Gastroesophageal sphincter (tissue), 4 donors: ENCODE results near the gene IYD. TPM values are rescaled to one million over a fixed set of nuclear protein-coding genes. Genes with fewer than 3 reads are reported as not detected.

Source experiments
- ATAC-seq: fragments of 150-250 bp; one replicate; pipeline ENCODE4 v1.9.1; 2016; ENCODE audit warnings: mild to moderate bottlenecking, moderate library complexity
- H3K27ac ChIP-seq, 4 donors: fragments of 200-600 bp; sonication (generic) in 3 of 4; 1 replicate in 3 of 4; 2 replicates in 1 of 4; pipeline ENCODE4 v1.5.1; 2016 to 2019
- H3K27me3 ChIP-seq: fragments of 200-600 bp; sonication (generic); one replicate; pipeline ENCODE4 v1.5.1; 2019
- H3K36me3 ChIP-seq, 2 donors: fragments of 200-600 bp; sonication (generic); one replicate each; pipeline ENCODE4 v1.5.1; 2019; ENCODE audit warnings: control low read depth in 1 of 2
- H3K4me1 ChIP-seq, 3 donors: fragments of 200-600 bp; sonication (generic); 1 replicate in 2 of 3; 2 replicates in 1 of 3; pipeline ENCODE4 v1.5.1; 2016 to 2019; ENCODE audit warnings: control low read depth in 2 of 3
- H3K4me3 ChIP-seq, 2 donors: fragments of 200-600 bp; sonication (generic); one replicate each; pipeline ENCODE4 v1.5.1; 2019; ENCODE audit warnings: mild to moderate bottlenecking in 1 of 2, moderate library complexity in 1 of 2
- H3K9me3 ChIP-seq, 3 donors: fragments of 200-600 bp; sonication (generic); one replicate each; pipeline ENCODE4 v1.5.1; 2017 to 2019; ENCODE audit warnings: control low read depth in 2 of 3
- CTCF ChIP-seq, 4 experiments: fragments of 200-600 bp in 2 of 4; fragments of 450-650 bp in 2 of 4; sonication (generic) in 1 of 4; IDR thresholded peaks; one replicate each; pipeline ENCODE4 v1.5.1; 2017 to 2019; ENCODE audit warnings: antibody characterized with exemption in 4 of 4, mild to moderate bottlenecking in 2 of 4, moderate library complexity in 2 of 4
- EP300 ChIP-seq: sonication (generic); formaldehyde crosslinking; IDR thresholded peaks from one replicate; pipeline ENCODE4 v1.6.1; 2017; ENCODE audit warnings: antibody characterized with exemption, mild to moderate bottlenecking
- POLR2A ChIP-seq, 2 donors: fragments of 450-650 bp; IDR thresholded peaks; one replicate each; pipeline ENCODE4 v1.6.1; 2017; ENCODE audit warnings: antibody characterized with exemption in 2 of 2, mild to moderate bottlenecking in 2 of 2, moderate library complexity in 1 of 2
- POLR2AphosphoS5 ChIP-seq: sonication (generic); formaldehyde crosslinking; IDR thresholded peaks from one replicate; pipeline ENCODE4 v1.6.1; 2017; ENCODE audit warnings: antibody characterized with exemption
- WGBS, 2 donors: methylation state at CpG; one replicate each; pipeline ENCODE4 v1.1.5; 2018; ENCODE audit warnings: low coverage in 1 of 2; 5-methylcytosine and 5-hydroxymethylcytosine counted together
- total RNA-seq, 4 donors: library from RNA; depleted of rRNA; stranded (reverse); fragments of >200 nt; gene quantifications; one replicate each; pipeline ENCODE4 v1.1.0, GENCODE V29; 2016

The IYD gene
- total RNA-seq, 4 donors from 2014 or later, result not detected

DNA sequence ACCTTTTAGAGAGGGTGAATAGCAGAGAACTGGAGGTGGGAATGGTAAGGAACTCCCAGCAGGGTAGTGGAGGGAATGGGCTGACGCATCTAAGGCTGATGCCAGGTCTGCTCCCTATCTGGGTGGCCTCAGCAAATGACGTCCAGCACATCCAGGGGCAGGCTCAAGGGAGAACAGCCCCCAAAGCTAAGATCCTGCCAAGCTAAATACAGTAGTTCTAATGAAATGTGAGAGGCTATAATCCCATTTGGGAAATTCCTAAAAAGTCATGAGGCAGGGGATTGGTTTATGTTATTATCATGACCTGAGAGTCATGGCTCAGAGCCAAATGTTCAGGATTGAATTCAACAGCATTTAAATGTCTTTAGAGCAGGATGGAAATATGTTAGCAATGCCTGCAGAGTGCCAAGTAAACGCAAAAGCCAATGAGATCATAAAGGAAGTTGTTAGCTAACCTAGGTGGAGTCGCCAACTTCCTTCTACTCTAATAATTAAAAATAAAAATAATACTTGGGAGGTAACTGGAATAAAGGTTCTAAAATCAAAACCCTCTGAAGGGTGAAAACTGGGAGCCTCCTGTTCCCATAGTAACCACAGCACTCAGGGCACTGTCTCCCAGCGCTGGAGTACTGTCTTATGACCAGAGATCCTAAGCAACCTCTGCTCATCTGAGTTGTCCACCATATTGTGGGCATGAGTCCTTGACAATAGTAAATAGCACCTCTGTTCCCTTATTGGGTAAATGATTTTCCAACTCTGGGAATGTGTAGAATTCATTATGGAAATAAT, 34.8 kb downstream of the IYD start:
- no peaks in the 10 kb centered on the region for H3K27me3 ChIP-seq
- peak; percentile 77 for ATAC-seq
- peak overlapping the region in 1 of 4 donors; percentile 23 for H3K27ac ChIP-seq
- H3K4me3 ChIP-seq, result no peak overlapping the region
- peaks cover 0 to 11% (median 0%) of the 10 kb centered on the region in 3 donors for H3K4me1 ChIP-seq
- H3K36me3 ChIP-seq, result no peaks in the 10 kb centered on the region
- TF ChIP-seq CTCF (IDR thresholded peaks at IDR 0.05) (no peak), POLR2AphosphoS5 (peak; percentile 52), POLR2A (IDR thresholded peaks at IDR 0.05) (no peak), EP300 (no peak)
- 2 to 13% methylated on average over 5 of the region's 5 CpGs for WGBS, 2 donors
- no peaks in the 10 kb centered on the region for H3K9me3 ChIP-seq

GRCh38 chr6:150406948-150407347, 38.1 kb downstream of the IYD start:
- H3K36me3 ChIP-seq, result no peaks in the 10 kb centered on the region
- H3K27me3 ChIP-seq, result no peaks in the 10 kb centered on the region
- peaks cover 0 to 22% (median 7%) of the 10 kb centered on the region in 3 donors for H3K4me1 ChIP-seq
- no peak overlapping the region for H3K27ac ChIP-seq
- H3K9me3 ChIP-seq, result no peaks in the 10 kb centered on the region
- 0 to 41% methylated on average over 1 to 2 of the region's 2 CpGs for WGBS, 2 donors
- H3K4me3 ChIP-seq, result no peak overlapping the region
- TF ChIP-seq POLR2AphosphoS5, result no peak
- no peak for ATAC-seq

DNA sequence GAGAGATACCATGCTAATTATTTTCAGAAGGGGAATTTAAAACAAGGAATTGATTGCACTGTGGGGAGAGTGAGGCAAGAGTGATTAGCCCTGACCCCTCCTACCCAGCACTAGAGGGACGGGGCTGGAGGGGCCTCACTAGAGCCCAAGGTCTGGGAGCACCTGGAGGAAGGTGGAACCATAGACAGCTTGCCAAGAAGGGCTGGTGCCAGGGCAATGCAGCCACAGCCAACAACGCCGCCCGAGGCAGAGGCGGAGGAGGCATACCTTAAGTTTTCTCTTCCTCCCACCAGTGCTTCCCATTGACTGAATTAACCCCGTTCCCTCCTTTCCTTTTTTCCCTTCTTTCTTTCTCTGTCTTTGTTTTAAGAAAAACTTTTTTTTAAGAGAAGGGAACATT, 40.0 kb downstream of the IYD start:
- no peak for TF ChIP-seq CTCF (IDR thresholded peaks at IDR 0.05)
- TF ChIP-seq EP300, result no peak
- TF ChIP-seq POLR2A (IDR thresholded peaks at IDR 0.05), result no peak
- no peak for TF ChIP-seq POLR2AphosphoS5
- Histone ChIP-seq H3K36me3 (no peaks in the 10 kb centered on the region), H3K4me3 (no peak overlapping the region), H3K4me1 (peaks cover 0 to 13% (median 7%) of the 10 kb centered on the region in 3 donors), H3K9me3 (no peaks in the 10 kb centered on the region), H3K27me3 (no peaks in the 10 kb centered on the region), H3K27ac (no peak overlapping the region)
- WGBS, 2 donors, result 93% methylated on average over 4 to 6 of the region's 6 CpGs
- ATAC-seq, result no peak

DNA sequence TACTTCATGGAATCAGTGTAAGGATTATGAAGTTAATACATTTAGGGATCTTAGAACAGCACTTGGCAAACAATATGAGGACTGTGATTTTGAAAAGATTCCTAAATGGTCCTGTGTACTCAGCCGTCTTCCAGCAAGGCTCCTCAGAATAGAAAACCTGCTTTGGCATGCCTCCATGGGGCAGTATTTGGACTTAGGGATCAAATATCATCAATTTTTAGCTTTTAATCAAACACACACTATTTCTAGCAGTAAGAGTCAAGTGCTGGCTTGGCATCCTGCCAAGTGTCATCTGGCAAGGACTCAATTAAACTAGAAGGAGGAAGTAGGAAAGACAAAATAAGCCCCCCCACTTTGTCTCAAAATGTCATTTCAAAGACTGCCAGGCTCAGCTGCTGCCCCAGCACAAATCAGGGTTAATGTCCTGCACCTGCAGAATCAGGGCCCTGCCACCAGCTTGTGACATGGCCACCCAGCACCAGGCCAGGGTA, 40.8 kb downstream of the IYD start:
- WGBS, 2 donors, result 0 to 11% methylated on average over 1 of the region's 1 CpG
- Histone ChIP-seq H3K4me1 (peaks cover 0 to 11% (median 7%) of the 10 kb centered on the region in 3 donors), H3K9me3 (no peaks in the 10 kb centered on the region), H3K4me3 (no peak overlapping the region), H3K27ac (no peak overlapping the region), H3K27me3 (no peaks in the 10 kb centered on the region), H3K36me3 (no peaks in the 10 kb centered on the region)
- TF ChIP-seq EP300 (no peak), POLR2A (IDR thresholded peaks at IDR 0.05) (no peak), CTCF (IDR thresholded peaks at IDR 0.05) (no peak)
- ATAC-seq, result no peak

DNA sequence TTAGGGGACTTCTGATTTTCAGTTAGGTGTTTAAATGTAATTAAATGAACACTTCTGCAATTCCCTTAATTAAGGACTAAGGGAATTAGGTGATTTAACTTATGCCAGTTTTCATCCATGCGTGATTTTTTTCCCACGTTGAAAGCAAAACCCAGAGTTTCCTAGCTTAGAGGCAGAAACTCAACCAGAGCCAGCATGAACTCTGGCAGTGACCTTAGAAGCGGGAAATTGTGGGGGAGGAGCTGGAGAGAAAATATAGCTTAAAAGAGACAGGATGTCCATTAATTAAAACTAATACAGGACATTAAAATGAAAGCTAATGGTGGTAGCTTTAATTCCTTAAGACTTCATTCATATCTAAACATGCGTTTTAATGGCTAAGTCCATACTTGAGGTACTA, 41.6 kb downstream of the IYD start:
- Histone ChIP-seq H3K27me3 (no peaks in the 10 kb centered on the region), H3K4me3 (no peak overlapping the region), H3K36me3 (no peaks in the 10 kb centered on the region), H3K27ac (no peak overlapping the region), H3K4me1 (peaks cover 0 to 11% (median 7%) of the 10 kb centered on the region in 3 donors), H3K9me3 (no peaks in the 10 kb centered on the region)
- 53% methylated on average over 4 of the region's 4 CpGs for WGBS, 2 donors
- TF ChIP-seq EP300 (no peak), POLR2A (IDR thresholded peaks at IDR 0.05) (no peak), CTCF (IDR thresholded peaks at IDR 0.05) (no peak), POLR2AphosphoS5 (no peak)
- no peak for ATAC-seq
